ENCODE measurements around the gene CSNK2B. TPM values are rescaled to one million over a fixed set of nuclear protein-coding genes. Genes with fewer than 3 reads are reported as not detected.

CSNK2B gene
- total and polyA plus RNA-seq, 9 of the 15 experiments (the other 6 are each of a cell fraction or from before 2014, with no cell fraction given), result 120 to 1,126 (median 529) TPM

DNA sequence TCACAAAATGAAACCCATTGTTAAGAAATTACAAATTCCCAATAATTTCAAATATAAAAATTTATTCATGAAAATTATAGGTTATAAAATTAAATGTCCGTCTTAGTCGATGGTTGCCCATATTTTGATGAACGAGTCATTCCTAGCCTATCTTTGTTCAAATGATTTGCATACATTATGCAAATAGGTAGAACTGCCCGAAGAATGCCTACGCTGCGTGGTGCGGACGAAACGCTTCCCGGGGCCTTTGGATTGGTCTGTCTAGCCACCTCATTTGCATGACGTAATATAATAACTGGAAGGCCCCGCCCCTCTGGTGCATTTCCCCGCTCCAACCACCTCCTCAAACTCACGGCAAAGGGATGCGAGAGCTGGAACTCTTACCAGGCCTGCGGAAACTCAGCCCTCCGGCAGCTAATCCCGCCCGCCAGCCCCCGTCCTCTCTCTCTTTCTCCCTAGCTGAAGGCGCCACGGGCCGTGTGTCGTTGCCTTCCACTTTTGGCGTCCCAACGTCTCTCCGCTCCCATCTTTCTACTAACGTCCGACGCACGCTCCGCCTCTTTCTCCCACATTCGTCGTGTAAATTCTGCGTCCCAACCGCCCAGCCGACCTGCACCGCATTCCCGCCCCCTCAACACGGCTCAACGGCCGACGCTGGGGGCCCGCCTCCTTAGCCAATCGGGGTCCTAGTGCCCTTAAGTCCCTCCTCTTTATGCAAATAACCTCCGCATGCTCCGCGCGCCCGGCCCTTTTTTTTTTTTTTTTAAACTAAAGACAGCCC is 45.9 kb upstream of the CSNK2B start (continued):
- TF ChIP-seq, protein P1, sequence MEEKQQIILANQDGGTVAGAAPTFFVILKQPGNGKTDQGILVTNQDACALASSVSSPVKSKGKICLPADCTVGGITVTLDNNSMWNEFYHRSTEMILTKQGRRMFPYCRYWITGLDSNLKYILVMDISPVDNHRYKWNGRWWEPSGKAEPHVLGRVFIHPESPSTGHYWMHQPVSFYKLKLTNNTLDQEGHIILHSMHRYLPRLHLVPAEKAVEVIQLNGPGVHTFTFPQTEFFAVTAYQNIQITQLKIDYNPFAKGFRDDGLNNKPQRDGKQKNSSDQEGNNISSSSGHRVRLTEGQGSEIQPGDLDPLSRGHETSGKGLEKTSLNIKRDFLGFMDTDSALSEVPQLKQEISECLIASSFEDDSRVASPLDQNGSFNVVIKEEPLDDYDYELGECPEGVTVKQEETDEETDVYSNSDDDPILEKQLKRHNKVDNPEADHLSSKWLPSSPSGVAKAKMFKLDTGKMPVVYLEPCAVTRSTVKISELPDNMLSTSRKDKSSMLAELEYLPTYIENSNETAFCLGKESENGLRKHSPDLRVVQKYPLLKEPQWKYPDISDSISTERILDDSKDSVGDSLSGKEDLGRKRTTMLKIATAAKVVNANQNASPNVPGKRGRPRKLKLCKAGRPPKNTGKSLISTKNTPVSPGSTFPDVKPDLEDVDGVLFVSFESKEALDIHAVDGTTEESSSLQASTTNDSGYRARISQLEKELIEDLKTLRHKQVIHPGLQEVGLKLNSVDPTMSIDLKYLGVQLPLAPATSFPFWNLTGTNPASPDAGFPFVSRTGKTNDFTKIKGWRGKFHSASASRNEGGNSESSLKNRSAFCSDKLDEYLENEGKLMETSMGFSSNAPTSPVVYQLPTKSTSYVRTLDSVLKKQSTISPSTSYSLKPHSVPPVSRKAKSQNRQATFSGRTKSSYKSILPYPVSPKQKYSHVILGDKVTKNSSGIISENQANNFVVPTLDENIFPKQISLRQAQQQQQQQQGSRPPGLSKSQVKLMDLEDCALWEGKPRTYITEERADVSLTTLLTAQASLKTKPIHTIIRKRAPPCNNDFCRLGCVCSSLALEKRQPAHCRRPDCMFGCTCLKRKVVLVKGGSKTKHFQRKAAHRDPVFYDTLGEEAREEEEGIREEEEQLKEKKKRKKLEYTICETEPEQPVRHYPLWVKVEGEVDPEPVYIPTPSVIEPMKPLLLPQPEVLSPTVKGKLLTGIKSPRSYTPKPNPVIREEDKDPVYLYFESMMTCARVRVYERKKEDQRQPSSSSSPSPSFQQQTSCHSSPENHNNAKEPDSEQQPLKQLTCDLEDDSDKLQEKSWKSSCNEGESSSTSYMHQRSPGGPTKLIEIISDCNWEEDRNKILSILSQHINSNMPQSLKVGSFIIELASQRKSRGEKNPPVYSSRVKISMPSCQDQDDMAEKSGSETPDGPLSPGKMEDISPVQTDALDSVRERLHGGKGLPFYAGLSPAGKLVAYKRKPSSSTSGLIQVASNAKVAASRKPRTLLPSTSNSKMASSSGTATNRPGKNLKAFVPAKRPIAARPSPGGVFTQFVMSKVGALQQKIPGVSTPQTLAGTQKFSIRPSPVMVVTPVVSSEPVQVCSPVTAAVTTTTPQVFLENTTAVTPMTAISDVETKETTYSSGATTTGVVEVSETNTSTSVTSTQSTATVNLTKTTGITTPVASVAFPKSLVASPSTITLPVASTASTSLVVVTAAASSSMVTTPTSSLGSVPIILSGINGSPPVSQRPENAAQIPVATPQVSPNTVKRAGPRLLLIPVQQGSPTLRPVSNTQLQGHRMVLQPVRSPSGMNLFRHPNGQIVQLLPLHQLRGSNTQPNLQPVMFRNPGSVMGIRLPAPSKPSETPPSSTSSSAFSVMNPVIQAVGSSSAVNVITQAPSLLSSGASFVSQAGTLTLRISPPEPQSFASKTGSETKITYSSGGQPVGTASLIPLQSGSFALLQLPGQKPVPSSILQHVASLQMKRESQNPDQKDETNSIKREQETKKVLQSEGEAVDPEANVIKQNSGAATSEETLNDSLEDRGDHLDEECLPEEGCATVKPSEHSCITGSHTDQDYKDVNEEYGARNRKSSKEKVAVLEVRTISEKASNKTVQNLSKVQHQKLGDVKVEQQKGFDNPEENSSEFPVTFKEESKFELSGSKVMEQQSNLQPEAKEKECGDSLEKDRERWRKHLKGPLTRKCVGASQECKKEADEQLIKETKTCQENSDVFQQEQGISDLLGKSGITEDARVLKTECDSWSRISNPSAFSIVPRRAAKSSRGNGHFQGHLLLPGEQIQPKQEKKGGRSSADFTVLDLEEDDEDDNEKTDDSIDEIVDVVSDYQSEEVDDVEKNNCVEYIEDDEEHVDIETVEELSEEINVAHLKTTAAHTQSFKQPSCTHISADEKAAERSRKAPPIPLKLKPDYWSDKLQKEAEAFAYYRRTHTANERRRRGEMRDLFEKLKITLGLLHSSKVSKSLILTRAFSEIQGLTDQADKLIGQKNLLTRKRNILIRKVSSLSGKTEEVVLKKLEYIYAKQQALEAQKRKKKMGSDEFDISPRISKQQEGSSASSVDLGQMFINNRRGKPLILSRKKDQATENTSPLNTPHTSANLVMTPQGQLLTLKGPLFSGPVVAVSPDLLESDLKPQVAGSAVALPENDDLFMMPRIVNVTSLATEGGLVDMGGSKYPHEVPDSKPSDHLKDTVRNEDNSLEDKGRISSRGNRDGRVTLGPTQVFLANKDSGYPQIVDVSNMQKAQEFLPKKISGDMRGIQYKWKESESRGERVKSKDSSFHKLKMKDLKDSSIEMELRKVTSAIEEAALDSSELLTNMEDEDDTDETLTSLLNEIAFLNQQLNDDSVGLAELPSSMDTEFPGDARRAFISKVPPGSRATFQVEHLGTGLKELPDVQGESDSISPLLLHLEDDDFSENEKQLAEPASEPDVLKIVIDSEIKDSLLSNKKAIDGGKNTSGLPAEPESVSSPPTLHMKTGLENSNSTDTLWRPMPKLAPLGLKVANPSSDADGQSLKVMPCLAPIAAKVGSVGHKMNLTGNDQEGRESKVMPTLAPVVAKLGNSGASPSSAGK (IDR thresholded peaks at IDR 0.05), result peak; percentile 95
- TF ChIP-seq MEF2A (IDR thresholded peaks at IDR 0.05; ENCODE audit: control insufficient read depth, low read depth, low read length) (no peak), YBX1 (IDR thresholded peaks at IDR 0.05) (no peak), SMAD4 (CRISPR knock-in tag; conservative IDR thresholded peaks at IDR 0.05) (peak; percentile 56; the same call in 1 of the 2 replicates), TSC22D4 (tag; IDR thresholded peaks at IDR 0.05) (no peak), SP2 (IDR thresholded peaks at IDR 0.05; ENCODE audit: extremely low read depth, low read depth, low read length, poor library complexity, severe bottlenecking) (no peak), SMC3 (conservative IDR thresholded peaks at IDR 0.05; ENCODE audit: insufficient read depth, low read depth, low read length) (no peak), MEF2D (tag; conservative IDR thresholded peaks at IDR 0.05; ENCODE audit: low read depth) (0 out of 2 replicates have a peak, but pooled peaks have one; percentile 24), MCM7 (IDR thresholded peaks at IDR 0.05) (no peak), NR3C1 (CRISPR knock-in tag; IDR thresholded peaks at IDR 0.05) (no peak), NFATC3 (IDR thresholded peaks at IDR 0.05) (0 out of 2 replicates have a peak, but pooled peaks have one; percentile 61)
- TF ChIP-seq, protein P2, sequence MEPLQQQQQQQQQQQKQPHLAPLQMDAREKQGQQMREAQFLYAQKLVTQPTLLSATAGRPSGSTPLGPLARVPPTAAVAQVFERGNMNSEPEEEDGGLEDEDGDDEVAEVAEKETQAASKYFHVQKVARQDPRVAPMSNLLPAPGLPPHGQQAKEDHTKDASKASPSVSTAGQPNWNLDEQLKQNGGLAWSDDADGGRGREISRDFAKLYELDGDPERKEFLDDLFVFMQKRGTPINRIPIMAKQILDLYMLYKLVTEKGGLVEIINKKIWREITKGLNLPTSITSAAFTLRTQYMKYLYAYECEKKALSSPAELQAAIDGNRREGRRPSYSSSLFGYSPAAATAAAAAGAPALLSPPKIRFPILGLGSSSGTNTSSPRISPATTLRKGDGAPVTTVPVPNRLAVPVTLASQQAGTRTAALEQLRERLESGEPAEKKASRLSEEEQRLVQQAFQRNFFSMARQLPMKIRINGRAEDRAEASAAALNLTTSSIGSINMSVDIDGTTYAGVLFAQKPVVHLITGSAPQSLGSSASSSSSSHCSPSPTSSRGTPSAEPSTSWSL (CRISPR knock-in tag; IDR thresholded peaks at IDR 0.05; ENCODE audit: borderline replicate concordance), result 0 out of 2 replicates have a peak, but pooled peaks have one; percentile 51
- TF ChIP-seq, protein P3, sequence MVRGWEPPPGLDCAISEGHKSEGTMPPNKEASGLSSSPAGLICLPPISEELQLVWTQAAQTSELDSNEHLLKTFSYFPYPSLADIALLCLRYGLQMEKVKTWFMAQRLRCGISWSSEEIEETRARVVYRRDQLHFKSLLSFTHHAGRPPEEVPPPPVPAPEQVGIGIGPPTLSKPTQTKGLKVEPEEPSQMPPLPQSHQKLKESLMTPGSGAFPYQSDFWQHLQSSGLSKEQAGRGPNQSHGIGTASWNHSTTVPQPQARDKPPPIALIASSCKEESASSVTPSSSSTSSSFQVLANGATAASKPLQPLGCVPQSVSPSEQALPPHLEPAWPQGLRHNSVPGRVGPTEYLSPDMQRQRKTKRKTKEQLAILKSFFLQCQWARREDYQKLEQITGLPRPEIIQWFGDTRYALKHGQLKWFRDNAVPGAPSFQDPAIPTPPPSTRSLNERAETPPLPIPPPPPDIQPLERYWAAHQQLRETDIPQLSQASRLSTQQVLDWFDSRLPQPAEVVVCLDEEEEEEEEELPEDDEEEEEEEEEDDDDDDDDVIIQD (CRISPR knock-in tag; IDR thresholded peaks at IDR 0.05), result no peak
